Lower lobe of right lung (tissue), 2 donors: ENCODE measurements around the gene PABPC1L. TPM values are rescaled to one million over a fixed set of nuclear protein-coding genes. Genes with fewer than 3 reads are reported as not detected.

Experiments used
- ATAC-seq, 2 donors: fragments of 200-7000 bp; cut with Tn5 transposase; one replicate each; pipeline ENCODE4 v1.9.1; 2020 to 2022; ENCODE audit warnings: mild to moderate bottlenecking in 2 of 2, moderate library complexity in 2 of 2
- DNase-seq: peaks from one replicate; pipeline ENCODE4 v3.0.0-alpha.2; 2020
- H3K27ac ChIP-seq: fragments of 200-600 bp; one replicate; pipeline ENCODE4 v1.8.0; 2022
- H3K27me3 ChIP-seq: fragments of 200-600 bp; one replicate; pipeline ENCODE4 v1.8.0; 2022; ENCODE audit warnings: low read depth
- H3K36me3 ChIP-seq: fragments of 200-600 bp; one replicate; pipeline ENCODE4 v1.8.0; 2022; ENCODE audit warnings: mild to moderate bottlenecking
- H3K4me1 ChIP-seq: fragments of 200-600 bp; one replicate; pipeline ENCODE4 v1.8.0; 2022
- H3K4me3 ChIP-seq: fragments of 200-600 bp; one replicate; pipeline ENCODE4 v1.8.0; 2022; ENCODE audit warnings: mild to moderate bottlenecking
- H3K9me3 ChIP-seq: fragments of 200-600 bp; one replicate; pipeline ENCODE4 v1.8.0; 2022
- intact Hi-C: fragments of 100-400 bp; cut with DNase I; formaldehyde crosslinking; loops from one replicate; pipeline ENCODE4 v1.11.0; 2022
- total RNA-seq: library from RNA; stranded (reverse); fragmentation: NEBNext Ultra II Directional; extraction: Animal tissue kit (Norgen Biotek cat#: 25700); gene quantifications from one replicate; pipeline ENCODE4 v1.2.1, GENCODE V29; 2021
- TF ChIP-seq, protein P1 (sequence below): fragments of 200-600 bp; IDR thresholded peaks from one replicate; pipeline ENCODE4 v1.8.0; 2022; ENCODE audit warnings: antibody characterized with exemption, mild to moderate bottlenecking
- donor health status: DM: no; HTN: yes; CAD: no; lungs with severe emphysema.

Gene PABPC1L
- total RNA-seq, 1 donor from 2014 or later = 56.3 TPM

DNA sequence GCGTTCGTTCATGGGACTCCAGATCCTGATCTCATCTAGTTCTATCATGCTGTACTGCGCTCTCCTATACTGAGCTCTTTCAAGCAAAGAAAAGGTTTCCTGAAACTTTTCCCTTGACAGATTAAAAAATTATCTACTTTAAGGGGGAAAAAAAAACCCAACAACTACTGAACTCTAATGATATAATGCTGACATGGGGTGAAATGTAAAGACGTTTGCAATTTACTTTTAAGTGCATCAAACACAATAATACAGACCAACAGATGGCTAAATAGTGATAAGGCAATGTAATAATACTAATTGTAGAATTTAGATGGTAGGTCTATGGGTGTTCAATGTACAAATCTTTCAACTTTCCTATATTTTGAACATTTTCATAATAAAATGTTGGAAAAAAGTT lies 34.0 kb downstream of the PABPC1L start:
- no peak overlapping the region for H3K4me3 ChIP-seq
- ATAC-seq (no peak), DNase-seq (no peak)
- TF ChIP-seq, protein P1, sequence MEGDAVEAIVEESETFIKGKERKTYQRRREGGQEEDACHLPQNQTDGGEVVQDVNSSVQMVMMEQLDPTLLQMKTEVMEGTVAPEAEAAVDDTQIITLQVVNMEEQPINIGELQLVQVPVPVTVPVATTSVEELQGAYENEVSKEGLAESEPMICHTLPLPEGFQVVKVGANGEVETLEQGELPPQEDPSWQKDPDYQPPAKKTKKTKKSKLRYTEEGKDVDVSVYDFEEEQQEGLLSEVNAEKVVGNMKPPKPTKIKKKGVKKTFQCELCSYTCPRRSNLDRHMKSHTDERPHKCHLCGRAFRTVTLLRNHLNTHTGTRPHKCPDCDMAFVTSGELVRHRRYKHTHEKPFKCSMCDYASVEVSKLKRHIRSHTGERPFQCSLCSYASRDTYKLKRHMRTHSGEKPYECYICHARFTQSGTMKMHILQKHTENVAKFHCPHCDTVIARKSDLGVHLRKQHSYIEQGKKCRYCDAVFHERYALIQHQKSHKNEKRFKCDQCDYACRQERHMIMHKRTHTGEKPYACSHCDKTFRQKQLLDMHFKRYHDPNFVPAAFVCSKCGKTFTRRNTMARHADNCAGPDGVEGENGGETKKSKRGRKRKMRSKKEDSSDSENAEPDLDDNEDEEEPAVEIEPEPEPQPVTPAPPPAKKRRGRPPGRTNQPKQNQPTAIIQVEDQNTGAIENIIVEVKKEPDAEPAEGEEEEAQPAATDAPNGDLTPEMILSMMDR = no peak
- no peaks in the 10 kb centered on the region for H3K27me3 ChIP-seq
- no peak overlapping the region for H3K27ac ChIP-seq
- intact Hi-C loops = no loop called here
- no peaks in the 10 kb centered on the region for H3K9me3 ChIP-seq
- peaks cover 85% of the 10 kb centered on the region for H3K36me3 ChIP-seq
- no peaks in the 10 kb centered on the region for H3K4me1 ChIP-seq

- H3K4me1 ChIP-seq = no peaks in the 10 kb centered on the region
- intact Hi-C loops = no loop called here
- no peaks in the 10 kb centered on the region for H3K27me3 ChIP-seq
- H3K36me3 ChIP-seq = peaks cover 95% of the 10 kb centered on the region
- H3K4me3 ChIP-seq = no peak overlapping the region
- H3K27ac ChIP-seq = no peak overlapping the region
- no peak for DNase-seq
- TF ChIP-seq, protein P1 = no peak
- H3K9me3 ChIP-seq = no peaks in the 10 kb centered on the region
- ATAC-seq = no peak
Measured at GRCh38 chr20:44945261-44945660, 35.4 kb downstream of the PABPC1L start.

GRCh38 chr20:44946271-44946852 lies 36.5 kb downstream of the PABPC1L start:
- H3K36me3 ChIP-seq = peaks cover 95% of the 10 kb centered on the region
- H3K27ac ChIP-seq = no peak overlapping the region
- H3K4me1 ChIP-seq = no peaks in the 10 kb centered on the region
- H3K4me3 ChIP-seq = no peak overlapping the region
- TF ChIP-seq, protein P1 = no peak
- DNase-seq (no peak), ATAC-seq (no peak)
- intact Hi-C loops = no loop called here
- no peaks in the 10 kb centered on the region for H3K27me3 ChIP-seq
- H3K9me3 ChIP-seq = no peaks in the 10 kb centered on the region

DNA sequence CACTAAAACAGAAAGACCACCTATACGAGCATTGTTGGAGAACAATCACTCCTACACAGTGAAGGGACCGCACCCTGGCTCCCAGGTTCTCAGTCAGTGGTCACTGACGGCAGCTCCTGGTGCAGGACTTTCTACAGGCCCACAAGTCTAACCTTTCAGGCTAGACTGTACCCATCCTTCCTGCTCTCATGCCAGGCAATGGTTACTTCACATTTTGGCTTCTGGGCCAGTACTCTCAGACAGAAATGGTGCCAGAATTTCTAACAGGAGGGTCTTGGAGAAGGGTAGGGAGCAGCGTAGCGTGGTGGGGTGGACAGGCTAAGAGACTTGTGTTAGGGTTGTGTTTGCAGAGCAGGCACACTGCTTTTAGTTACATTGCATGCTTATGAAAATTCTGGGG lies 38.2 kb downstream of the PABPC1L start:
- intact Hi-C loops = no loop called here
- Histone ChIP-seq H3K9me3 (no peaks in the 10 kb centered on the region), H3K4me1 (no peaks in the 10 kb centered on the region), H3K27ac (no peak overlapping the region), H3K36me3 (peaks cover 89% of the 10 kb centered on the region), H3K4me3 (no peak overlapping the region), H3K27me3 (no peaks in the 10 kb centered on the region)
- TF ChIP-seq, protein P1 = no peak
- DNase-seq (no peak), ATAC-seq (no peak)

DNA sequence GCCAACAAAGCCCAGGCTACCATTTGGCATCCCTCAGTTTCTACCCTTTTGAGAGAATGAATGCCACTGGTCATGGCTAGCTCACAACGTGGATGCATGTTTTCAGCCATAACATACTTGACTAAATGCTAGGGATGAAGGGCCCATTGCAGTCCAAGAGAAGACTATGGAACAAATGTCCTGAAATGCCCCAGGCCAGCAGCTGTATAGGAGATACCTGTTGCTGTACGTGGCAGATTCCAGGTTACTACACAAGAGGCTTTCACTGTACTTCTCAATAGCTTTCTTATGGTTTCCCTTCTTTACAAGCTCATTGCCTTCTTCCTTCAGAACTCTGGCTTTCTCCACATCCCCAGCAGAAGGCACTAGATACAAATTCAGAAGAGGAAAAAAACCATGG lies 38.7 kb downstream of the PABPC1L start:
- peaks cover 85% of the 10 kb centered on the region for H3K36me3 ChIP-seq
- no peak overlapping the region for H3K27ac ChIP-seq
- DNase-seq = no peak

More for the DNA sequence above, 38.7 kb downstream of the PABPC1L start:
- H3K4me1 ChIP-seq = no peaks in the 10 kb centered on the region
- TF ChIP-seq, protein P1 = no peak
- no peak for ATAC-seq
- H3K4me3 ChIP-seq = no peak overlapping the region
- intact Hi-C loops = no loop called here
- no peaks in the 10 kb centered on the region for H3K9me3 ChIP-seq
- no peaks in the 10 kb centered on the region for H3K27me3 ChIP-seq
